Spleen (tissue), 11 donors: ENCODE measurements around the gene LAMC1. TPM values are rescaled to one million over a fixed set of nuclear protein-coding genes. Genes with fewer than 3 reads are reported as not detected.

Experiments
- DNase-seq: peaks from one replicate; pipeline ENCODE4 v3.0.0-alpha.2; 2020
- H3K27ac ChIP-seq, 8 donors: fragments of 200-600 bp; sonication (generic) in 7 of 8; 1 replicate in 4 of 8; 2 replicates in 4 of 8; pipeline versions ENCODE4 v1.5.0 to v1.8.0; 2016 to 2021; ENCODE audit warnings: inconsistent platforms in 4 of 8, mild to moderate bottlenecking in 4 of 8, moderate library complexity in 1 of 8
- H3K27me3 ChIP-seq, 7 donors: fragments of 200-600 bp; sonication (generic) in 6 of 7; replicated peaks in 1 of 7; 1 replicate in 4 of 7; 2 replicates in 3 of 7; pipeline versions ENCODE4 v1.5.0 to v1.8.0; 2016 to 2021; ENCODE audit warnings: inconsistent platforms in 3 of 7, mild to moderate bottlenecking in 1 of 7
- H3K36me3 ChIP-seq, 6 donors: fragments of 200-600 bp; sonication (generic) in 5 of 6; 1 replicate in 4 of 6; 2 replicates in 2 of 6; pipeline versions ENCODE4 v1.5.0 to v1.8.0; 2016 to 2021; ENCODE audit warnings: inconsistent platforms in 2 of 6
- H3K4me1 ChIP-seq, 6 donors: fragments of 200-600 bp; sonication (generic) in 5 of 6; 1 replicate in 3 of 6; 2 replicates in 3 of 6; pipeline versions ENCODE4 v1.5.0 to v1.8.0; 2016 to 2021; ENCODE audit warnings: inconsistent platforms in 3 of 6
- H3K4me3 ChIP-seq, 8 donors: fragments of 200-600 bp; sonication (generic) in 7 of 8; 1 replicate in 4 of 8; 2 replicates in 4 of 8; pipeline versions ENCODE4 v1.5.0 to v1.8.0; 2016 to 2021; ENCODE audit warnings: inconsistent platforms in 4 of 8, mild to moderate bottlenecking in 4 of 8, moderate library complexity in 2 of 8
- H3K9me3 ChIP-seq, 8 donors: fragments of 200-600 bp; sonication (generic) in 7 of 8; 1 replicate in 4 of 8; 2 replicates in 4 of 8; pipeline versions ENCODE4 v1.5.0 to v1.8.0; 2016 to 2021; ENCODE audit warnings: inconsistent platforms in 4 of 8
- POLR2A ChIP-seq, 3 donors: fragments of 450-650 bp; IDR thresholded peaks; one replicate each; pipeline ENCODE4 v1.5.1; 2017; ENCODE audit warnings: antibody characterized with exemption in 3 of 3, mild to moderate bottlenecking in 1 of 3
- POLR2AphosphoS5 ChIP-seq, 3 donors: sonication (generic); formaldehyde crosslinking; IDR thresholded peaks; one replicate each; pipeline ENCODE4 v1.5.1; 2017; ENCODE audit warnings: antibody characterized with exemption in 3 of 3
- WGBS, 5 donors: extraction: QIAGEN DNeasy Blood & Tissue Kit in 3 of 5; methylation state at CpG; one replicate each; pipeline versions ENCODE4 v1.1.5 to v1.1.7; 2013 to 2018; 5-methylcytosine and 5-hydroxymethylcytosine counted together
- intact Hi-C: fragments of 100-400 bp; cut with DNase I; formaldehyde crosslinking; loops from one replicate; pipeline ENCODE4 v1.15.0; 2023; ENCODE audit warnings: low total_unique reads
- polyA plus RNA-seq, 3 donors: library from polyadenylated mRNA; stranded (reverse); fragments of 200-250 nt; gene quantifications; one replicate each; pipeline ENCODE4 v1.2.1, GENCODE V29; 2013
- total RNA-seq, 7 donors: library from RNA; depleted of rRNA in 3 of 7; stranded (reverse); fragments of >200 nt in 3 of 7; fragmentation: NEBNext Ultra II Directional in 4 of 7; extraction: Animal tissue kit (Norgen Biotek cat#: 25700) in 4 of 7; gene quantifications; one replicate each; pipeline versions ENCODE4 v1.1.0 to v1.2.1, GENCODE V29; 2016 to 2021
- TF ChIP-seq, protein P1 (sequence below), 11 experiments: fragments of 200-600 bp in 7 of 11; fragments of 450-650 bp in 4 of 11; sonication (generic) in 4 of 11; IDR thresholded peaks in 8 of 11; conservative IDR thresholded peaks in 3 of 11; 1 replicate in 7 of 11; 2 replicates in 4 of 11; pipeline versions ENCODE4 v1.4.0 to v1.8.0; 2016 to 2021; ENCODE audit warnings: antibody characterized with exemption in 11 of 11, inconsistent platforms in 4 of 11, mild to moderate bottlenecking in 1 of 11
- donor health status: healthy with polysubstance abuse.
- donor health status: DM: no; HTN: no; CAD: no; lungs with moderate emphysema.
- donor health status: DM: no; HTN: no; CAD: no.
- donor health status: Bipolar disorder and iron deficiency.
- donor health status: healthy.
- donor health status: DM: no; HTN: no; CAD: no.
- donor health status: DM: yes; HTN: yes; CAD: no.

Gene LAMC1
- total and polyA plus RNA-seq, 10 donors, result 2.7 to 38.5 (median 30.5) TPM

DNA sequence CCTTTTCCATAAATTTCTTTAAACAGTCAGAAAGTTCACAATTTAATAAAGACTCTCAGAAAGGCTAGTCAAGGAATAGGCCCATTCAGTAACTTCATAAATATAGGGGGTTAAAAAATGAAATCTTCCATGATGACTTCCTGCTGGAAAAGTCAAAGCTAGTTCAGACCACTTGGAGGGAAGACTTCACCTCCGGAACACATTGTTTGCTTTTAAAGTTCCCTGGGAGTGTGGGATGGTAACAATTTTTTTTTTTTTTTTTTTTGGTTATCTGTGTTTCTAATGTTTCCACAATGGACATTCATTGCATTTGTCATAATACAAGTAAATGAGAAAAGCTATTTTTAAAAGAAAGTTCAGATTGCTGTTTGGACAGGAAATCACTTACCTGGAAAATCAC, 144.5 kb downstream of the LAMC1 start:
- TF ChIP-seq POLR2AphosphoS5 (IDR thresholded peaks at IDR 0.05) (no peak), POLR2A (IDR thresholded peaks at IDR 0.05) (no peak)
- TF ChIP-seq, protein P1, sequence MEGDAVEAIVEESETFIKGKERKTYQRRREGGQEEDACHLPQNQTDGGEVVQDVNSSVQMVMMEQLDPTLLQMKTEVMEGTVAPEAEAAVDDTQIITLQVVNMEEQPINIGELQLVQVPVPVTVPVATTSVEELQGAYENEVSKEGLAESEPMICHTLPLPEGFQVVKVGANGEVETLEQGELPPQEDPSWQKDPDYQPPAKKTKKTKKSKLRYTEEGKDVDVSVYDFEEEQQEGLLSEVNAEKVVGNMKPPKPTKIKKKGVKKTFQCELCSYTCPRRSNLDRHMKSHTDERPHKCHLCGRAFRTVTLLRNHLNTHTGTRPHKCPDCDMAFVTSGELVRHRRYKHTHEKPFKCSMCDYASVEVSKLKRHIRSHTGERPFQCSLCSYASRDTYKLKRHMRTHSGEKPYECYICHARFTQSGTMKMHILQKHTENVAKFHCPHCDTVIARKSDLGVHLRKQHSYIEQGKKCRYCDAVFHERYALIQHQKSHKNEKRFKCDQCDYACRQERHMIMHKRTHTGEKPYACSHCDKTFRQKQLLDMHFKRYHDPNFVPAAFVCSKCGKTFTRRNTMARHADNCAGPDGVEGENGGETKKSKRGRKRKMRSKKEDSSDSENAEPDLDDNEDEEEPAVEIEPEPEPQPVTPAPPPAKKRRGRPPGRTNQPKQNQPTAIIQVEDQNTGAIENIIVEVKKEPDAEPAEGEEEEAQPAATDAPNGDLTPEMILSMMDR (IDR thresholded peaks at IDR 0.05 in 8 of 11, conservative IDR thresholded peaks at IDR 0.05 in 3 of 11), result no peak
- Histone ChIP-seq H3K9me3 (no peaks in the 10 kb centered on the region), H3K4me1 (no peaks in the 10 kb centered on the region), H3K27ac (no peak overlapping the region), H3K36me3 (no peaks in the 10 kb centered on the region), H3K27me3 (peaks cover 0 to 24% (median 0%) of the 10 kb centered on the region in 7 donors), H3K4me3 (no peak overlapping the region)
- whole genome bisulfite sequencing, 5 donors, result 79 to 85% (median 79%) methylated on average over 1 of the region's 1 CpG
- DNase-seq, result no peak
- intact Hi-C loops, result no loop called here

DNA sequence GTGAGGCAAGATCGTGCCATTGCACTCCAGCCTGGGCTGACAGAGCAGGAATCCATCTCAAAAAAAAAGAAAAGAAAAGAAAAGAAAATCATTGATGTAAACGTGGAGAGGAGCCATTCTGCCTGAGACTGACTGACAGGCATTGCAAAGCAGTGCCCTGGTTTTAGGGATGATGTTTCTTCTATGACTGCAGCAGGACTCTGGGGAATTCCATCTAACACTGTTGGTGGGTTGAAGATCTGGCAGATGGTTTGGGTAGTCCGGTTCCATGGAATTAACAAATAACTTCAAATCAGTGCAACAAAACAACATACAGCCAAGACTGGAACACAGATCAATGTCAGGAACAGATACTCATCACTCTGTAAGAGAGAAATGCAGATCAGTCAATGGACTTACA, 145.1 kb downstream of the LAMC1 start:
- intact Hi-C loops, result no loop called here
- no peaks in the 10 kb centered on the region for H3K9me3 ChIP-seq
- TF ChIP-seq, protein P1 (IDR thresholded peaks at IDR 0.05 in 8 of 11, conservative IDR thresholded peaks at IDR 0.05 in 3 of 11), result no peak
- no peak for TF ChIP-seq POLR2A (IDR thresholded peaks at IDR 0.05)
- TF ChIP-seq POLR2AphosphoS5 (IDR thresholded peaks at IDR 0.05), result no peak
- H3K4me3 ChIP-seq, result no peak overlapping the region
- 73 to 91% (median 83%) methylated on average over 3 of the region's 3 CpGs for WGBS, 5 donors
- DNase-seq, result no peak
- H3K27me3 ChIP-seq, result peaks cover 0 to 20% (median 0%) of the 10 kb centered on the region in 7 donors
- H3K27ac ChIP-seq, result no peak overlapping the region
- no peaks in the 10 kb centered on the region for H3K4me1 ChIP-seq
- no peaks in the 10 kb centered on the region for H3K36me3 ChIP-seq

DNA sequence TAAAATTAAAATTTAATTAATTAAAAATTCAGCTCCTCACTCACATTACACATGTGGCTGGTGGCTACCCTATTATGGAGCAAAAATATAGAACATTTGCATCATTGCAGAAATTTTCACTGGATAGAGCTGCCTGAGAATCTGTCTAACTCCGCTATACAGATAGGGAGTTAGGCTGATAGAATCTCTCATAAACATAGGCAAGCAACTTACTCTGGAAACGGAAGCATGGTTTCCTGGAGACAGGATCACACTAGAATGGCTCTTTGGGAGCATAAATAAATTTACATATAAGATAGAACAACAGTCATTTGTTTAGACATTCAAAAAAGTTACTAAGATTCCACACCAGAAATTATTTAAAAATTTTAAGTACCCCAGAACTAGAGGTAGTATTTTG, 150.6 kb downstream of the LAMC1 start:
- TF ChIP-seq POLR2A (IDR thresholded peaks at IDR 0.05), result no peak
- TF ChIP-seq POLR2AphosphoS5 (IDR thresholded peaks at IDR 0.05), result no peak
- TF ChIP-seq, protein P1 (IDR thresholded peaks at IDR 0.05 in 8 of 11, conservative IDR thresholded peaks at IDR 0.05 in 3 of 11), result no peak
- Histone ChIP-seq H3K4me3 (no peak overlapping the region), H3K27ac (no peak overlapping the region), H3K9me3 (no peaks in the 10 kb centered on the region), H3K4me1 (no peaks in the 10 kb centered on the region), H3K27me3 (peaks cover 0 to 20% (median 0%) of the 10 kb centered on the region in 7 donors), H3K36me3 (no peaks in the 10 kb centered on the region)
- no peak for DNase-seq
- 72 to 79% (median 75%) methylated on average over 2 of the region's 2 CpGs for WGBS, 5 donors
- intact Hi-C loops, result no loop called here

DNA sequence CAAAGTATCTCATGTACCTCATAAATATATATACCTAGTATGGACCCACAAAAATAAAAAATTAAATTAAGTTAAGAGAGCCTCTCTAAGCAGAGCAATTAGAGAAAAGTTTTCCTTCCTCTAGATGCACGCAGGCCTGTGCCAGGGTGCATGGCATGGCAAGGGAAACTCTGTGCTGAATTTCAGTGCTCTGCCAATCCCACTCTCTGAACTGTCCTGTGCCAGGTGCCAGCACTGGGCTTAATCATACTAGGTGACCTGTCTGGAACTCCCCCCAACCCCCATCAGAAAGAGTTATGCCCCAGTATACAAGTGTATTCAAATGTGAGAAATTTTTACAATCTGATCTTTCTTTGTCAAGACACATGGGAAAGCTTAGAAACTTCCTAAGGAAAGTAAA, 152.4 kb downstream of the LAMC1 start:
- TF ChIP-seq, protein P1 (IDR thresholded peaks at IDR 0.05 in 8 of 11, conservative IDR thresholded peaks at IDR 0.05 in 3 of 11), result no peak
- TF ChIP-seq POLR2AphosphoS5 (IDR thresholded peaks at IDR 0.05) (no peak), POLR2A (IDR thresholded peaks at IDR 0.05) (no peak)
- Histone ChIP-seq H3K4me1 (peaks cover 0 to 8% (median 4%) of the 10 kb centered on the region in 6 donors), H3K4me3 (no peak overlapping the region), H3K27me3 (peaks cover 0 to 8% (median 0%) of the 10 kb centered on the region in 7 donors), H3K9me3 (no peaks in the 10 kb centered on the region), H3K27ac (no peak overlapping the region), H3K36me3 (no peaks in the 10 kb centered on the region)
- WGBS, 5 donors, result 81 to 97% (median 86%) methylated on average over 1 of the region's 1 CpG
- no peak for DNase-seq
- intact Hi-C loops, result no loop called here
